Measurements from ENCODE around the gene SDC3.

The SDC3 gene

DNA sequence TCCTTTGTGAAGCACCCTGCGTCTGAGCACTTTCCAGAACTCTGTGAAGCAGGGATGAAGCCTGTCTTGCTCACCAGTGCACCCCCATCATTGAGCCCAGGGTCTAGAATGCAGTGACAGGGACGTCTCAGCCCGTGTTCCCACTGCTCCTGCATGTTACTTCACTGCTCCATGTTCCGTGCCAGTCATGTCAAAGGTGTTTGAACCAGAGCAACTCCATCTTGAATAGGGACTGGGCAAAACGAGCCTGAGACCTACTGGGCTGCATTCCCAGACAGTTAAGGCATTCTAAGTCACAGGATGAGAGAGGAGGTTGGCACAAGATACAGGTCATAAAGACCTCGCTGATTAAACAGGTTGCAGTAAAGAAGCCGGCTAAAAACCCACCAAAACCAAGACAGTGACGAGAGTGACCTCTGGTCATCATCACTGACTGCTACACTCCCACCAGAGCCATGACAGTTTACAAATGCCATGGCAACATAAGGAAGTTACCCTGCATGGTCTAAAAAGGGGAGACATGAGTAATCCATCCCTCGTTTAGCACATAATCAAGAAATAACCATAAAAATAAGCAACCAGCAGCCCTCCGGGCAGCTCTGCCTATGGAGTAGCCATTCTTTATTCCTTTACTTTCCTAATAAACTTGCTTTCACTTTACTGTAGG lies 63.2 kb downstream of the SDC3 start:
- no peak for DNase-seq

DNA sequence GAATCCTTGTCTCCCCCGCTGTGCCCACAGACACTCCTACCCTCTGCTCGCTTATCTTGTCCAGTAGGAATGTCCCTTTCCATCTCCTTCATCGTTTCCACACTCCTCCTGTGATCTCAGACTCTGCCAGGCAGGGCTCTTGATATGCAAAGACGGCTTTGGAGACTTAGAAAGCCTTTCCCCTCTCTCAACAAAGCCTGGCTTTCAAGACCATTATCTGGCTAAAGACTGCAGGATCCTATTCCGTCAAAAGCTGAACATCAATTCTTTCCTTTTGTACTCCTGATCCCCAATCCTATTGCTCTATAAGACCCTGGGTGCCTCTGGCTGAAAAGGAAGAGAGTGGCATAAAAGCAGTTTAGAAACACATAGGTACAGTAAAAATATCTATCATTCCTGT lies 63.9 kb downstream of the SDC3 start:
- DNase-seq = no peak

DNA sequence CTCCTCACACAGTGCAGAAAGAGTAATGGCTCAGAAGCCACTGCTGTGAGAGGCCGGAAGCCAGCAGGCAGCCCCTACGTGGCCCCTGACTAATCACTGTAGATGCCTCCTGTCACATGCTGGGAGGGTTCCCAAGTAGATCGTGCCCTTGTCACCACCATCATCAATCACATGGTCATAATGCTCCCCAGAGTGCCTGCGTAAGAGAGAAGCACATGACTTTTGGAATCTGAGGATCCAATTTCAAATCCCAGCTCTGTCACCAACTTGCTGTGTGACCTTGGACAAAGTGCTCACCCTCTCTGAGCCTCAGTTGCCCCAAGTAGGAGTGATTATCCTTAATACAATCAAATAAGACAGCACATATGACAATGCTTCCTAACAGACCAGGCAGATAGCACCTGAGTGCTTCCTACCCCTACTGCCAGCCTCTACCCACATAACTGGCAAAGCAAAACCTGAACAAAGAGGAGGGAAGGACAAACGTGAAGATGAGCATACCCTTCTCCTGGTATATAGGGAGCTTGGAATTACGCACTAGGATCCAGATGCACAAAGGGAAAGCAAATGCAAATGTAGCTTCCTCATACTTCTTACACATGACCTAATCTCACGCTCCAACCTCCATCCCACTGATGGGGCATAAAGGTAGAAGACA lies 65.7 kb downstream of the SDC3 start:
- no peak for DNase-seq

DNA sequence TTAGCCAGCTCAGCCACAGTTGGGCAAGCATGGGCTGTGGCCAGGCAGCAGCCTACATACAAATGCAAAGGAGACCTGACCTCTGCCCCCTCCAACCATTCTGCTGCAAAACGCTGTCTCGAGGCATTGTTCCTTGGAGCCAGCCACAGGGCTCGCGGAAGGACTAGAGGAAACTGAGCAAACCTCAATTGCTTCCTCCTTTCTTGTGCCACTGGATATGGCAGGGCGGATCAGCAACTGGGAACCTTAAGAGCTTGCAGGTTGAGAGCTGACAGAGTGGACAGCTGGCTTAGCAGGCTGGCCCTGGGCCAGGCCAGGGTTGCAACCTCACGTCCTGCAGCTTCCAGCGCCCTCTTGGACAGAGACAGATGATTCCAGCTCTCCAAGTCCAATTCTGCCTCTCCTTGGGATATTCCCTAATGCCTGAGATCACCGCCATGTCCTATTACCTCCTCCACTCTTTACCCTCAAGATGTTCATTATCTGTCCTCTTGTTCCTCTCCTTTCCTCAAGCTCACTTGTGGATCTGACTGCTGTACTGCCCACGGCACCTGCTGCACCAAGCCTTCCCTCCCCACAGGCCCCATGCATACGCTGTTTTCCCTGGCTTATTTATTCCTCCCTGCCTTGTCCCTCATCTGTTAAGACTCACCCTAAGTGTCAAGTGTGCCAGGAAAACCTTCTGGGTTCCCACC lies 67.5 kb downstream of the SDC3 start:
- no peak for DNase-seq

DNA sequence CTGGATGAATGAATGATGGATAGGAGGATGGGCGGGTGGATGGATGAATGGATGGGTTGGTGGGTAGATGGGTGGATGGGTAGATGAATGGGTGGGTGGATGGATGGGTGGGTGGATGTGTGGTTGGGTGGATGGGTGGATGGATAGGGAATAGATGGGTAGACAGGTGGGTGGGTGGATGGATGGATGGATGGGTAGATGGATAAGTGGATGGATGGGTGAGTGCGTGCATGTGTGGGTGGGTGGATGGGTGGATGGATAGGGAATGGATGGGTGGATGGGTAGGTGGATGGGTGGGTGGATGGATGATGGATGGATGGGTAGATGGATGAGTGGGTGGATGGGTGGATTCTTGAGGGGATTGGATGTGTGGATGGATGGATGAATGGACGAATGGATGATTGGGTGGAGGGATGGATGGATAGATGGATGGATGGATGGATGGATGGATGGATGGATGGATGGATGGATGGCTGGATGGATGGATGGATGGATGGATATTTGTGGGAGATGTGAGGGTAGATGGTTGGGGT lies 68.7 kb downstream of the SDC3 start:
- no peak for DNase-seq

DNA sequence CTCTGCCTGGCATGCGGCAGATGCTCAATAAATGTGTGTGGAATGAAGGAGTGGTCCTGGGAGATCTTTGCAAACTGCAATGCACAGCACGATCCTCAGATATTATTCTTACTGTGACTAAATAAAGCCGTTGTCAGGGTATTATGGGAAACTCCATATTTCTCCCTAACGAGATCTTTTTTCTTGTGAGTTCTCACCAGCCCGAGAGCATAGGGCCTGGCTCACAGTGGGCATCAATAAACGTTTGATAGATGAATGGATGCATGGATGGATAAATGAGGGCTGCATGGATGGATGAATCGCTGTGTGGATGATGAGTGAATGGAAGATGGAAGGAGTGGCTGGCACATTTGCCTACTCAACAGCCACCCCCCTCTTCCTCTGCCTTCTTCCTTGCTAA lies 69.6 kb downstream of the SDC3 start:
- DNase-seq = no peak

DNA sequence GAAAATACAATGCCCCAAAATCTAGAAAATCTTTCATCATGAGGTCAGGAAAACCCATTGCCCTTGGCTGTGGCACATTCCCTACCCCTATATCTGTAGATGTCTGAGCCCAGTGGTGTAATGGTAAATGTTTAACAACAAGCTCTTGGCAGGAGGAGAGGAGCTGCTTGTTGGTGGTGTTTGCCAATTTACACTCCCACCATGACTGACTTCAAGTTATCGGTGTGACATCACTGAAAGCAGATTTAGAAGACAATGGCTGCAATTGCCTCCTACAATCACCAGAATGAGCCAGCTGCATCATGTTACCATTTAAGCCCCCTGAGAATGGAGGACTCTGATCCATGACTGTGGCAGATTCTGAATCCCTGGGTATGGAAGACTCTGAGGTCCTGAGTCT lies 70.9 kb downstream of the SDC3 start:
- DNase-seq = no peak

DNA sequence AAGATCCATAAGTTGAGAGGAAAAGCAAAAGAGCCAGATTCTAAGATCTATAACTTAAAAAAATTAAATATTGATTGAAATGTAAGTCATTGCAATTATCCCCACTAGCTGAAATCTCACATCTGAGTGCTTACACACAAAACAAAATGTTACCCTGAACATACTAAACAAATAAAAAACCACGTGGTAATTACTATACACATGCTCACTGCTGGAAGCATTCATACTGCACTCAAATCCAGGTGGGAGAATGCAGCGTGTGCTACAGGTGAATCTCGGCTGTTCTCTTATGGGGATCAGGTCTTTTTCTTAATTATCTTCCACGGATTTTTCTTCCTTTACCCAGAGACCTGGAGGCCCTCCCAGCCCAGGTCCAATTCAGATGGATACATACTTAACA lies 74.3 kb downstream of the SDC3 start:
- DNase-seq = no peak

DNA sequence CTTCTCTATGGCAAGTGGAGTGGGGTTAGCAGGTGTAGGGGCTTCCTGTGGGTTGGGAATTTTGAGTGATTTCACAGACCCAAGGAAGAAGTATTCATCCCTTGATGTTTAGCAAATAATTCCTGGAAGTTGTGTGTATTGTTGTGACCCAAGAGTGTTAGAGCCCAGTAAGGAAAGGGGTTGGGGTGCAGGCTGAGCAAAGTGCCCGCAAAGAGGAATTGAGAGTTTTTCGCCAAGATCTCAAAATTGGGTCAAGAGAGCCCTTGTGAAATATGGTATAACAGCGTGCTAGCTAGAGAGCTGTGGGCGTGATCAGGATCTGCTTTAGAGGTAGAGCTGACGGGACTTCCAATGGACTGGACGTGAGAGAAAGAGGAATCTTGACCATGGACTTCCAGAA lies 78.0 kb downstream of the SDC3 start:
- DNase-seq = no peak

DNA sequence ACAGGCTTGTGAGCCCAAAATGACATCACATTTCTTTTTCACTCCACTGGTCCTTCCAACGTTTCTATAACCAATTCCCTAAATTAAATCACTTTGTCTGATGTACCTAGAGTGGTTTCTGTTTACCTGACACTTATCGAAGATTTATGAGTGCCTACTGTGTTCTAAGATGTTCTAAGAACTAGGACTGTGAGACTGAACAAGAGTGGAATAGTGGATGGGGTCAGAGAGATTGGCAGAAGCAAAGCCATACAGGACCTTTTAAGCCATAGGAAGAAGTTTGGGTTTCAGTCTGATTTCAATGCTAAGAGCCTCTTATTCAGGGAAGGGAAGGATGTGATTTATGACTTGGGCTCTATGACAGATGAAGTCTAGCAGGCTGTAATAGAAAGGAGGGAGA lies 78.7 kb downstream of the SDC3 start:
- no peak for DNase-seq

DNA sequence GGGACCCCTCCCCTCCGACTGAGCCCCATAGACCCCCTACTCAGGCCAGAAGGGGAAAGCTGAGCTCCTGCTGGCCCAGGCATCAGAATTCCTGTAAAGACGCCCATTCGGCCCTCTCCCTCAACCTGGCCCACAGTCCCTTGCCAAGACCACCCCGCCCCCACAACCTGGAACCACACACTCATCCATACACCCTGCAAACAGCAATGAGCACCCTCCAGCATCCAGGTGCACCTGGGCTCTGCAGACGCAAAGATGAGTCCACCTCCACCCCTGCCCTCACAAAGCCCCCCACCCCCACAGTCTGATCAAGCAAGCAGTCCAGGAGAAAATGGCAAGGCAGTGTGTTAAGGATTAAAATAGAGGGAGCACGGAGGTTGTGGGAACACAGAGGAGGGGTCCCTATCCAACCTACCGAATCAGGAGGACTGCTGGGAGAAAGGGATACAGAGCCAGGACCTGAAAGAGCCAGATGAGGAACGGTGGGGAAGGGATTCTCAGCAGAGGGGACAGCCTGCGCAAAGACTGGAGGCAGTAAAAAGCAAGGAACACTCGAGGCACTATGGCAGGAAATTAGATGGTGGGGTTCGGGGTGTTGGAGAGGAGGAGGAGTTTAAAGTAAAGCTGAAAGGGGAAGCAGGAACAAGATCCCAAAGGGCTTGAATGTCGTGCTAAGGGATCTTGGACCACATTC lies 83.7 kb downstream of the SDC3 start:
- no peak for DNase-seq

DNA sequence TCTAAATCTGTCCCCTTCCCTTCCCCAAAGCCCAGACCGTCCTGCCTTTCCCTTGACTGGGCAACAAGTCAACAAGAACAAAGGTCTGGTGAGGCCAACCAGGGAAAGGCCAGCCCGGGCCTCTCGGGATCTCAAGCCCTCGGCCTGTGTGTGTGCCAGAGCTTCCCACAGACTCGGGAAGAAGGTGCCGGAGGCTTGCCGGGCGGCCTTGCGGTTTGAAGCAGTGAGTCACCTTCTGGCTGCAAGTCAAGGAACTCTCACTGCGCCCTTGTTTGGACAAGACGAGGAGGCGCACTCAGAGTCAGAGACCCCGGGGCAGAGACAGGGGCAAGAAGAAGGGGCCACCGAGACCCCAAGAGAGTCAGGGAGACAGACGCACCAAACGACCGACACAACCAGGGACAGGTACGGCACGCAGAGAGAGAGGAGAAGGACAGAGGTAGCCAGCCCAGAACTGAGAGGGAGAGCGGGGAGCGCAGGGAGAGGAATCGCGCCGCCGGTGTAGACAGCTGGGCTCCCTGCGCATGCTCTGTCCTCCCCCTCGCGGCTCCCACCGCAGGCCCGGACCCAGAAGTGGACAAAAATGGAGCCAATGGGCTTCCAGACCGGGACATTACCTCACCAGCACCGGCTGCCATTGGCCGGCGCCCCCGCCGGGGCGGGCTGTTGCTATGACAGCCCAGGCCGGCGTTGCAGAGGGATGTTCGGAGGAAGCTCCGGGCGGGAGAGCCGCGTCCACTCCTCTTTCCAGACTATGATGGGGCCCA lies 84.4 kb downstream of the SDC3 start:
- DNase-seq = peak; percentile 33 to 34

DNA sequence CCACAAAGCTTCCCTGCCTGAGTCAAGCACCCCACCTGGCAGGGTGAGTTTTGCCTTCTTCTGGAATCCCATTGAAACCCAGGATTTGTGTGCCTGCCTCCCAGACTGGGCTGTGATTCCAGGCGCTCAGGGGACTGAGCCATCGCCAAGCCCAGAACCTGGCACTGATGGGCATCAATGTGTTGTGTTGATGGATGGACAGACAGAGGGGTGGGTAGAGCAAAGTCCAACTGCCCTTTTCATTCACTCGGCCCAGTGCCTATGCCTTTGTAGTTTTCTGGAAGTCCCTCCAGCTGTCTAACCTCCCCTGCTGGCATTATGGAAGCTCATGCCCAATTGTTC lies 85.0 kb downstream of the SDC3 start:
- DNase-seq = no peak

DNA sequence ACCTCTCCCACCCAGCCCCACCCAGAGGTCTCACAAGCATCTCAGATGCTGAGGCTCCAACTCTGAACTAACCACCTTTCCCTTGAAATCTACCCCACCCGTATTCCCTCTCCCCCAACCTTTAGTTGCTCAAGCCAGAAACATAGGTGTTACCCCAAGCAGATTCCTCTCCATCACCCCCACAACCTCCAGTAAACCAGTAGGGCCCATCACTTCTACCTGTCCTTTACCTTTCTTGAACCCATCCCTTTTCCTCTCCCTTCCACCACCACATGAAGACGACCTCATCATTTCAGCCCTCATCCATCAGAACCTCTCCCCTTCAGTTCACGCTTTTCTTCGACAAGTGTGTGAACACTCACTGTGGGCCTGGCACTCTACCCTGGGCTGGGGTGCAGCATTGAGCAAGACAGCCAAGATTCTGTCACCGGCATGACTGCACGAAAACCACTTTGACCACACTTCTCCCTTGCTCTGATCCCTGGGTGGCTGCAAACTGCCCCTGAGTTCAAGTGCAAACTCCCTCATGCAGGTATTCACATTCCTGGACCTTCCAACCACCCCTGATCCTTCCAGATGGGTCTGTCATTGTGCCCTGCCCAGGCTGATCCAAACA lies 85.5 kb downstream of the SDC3 start:
- no peak for DNase-seq

DNA sequence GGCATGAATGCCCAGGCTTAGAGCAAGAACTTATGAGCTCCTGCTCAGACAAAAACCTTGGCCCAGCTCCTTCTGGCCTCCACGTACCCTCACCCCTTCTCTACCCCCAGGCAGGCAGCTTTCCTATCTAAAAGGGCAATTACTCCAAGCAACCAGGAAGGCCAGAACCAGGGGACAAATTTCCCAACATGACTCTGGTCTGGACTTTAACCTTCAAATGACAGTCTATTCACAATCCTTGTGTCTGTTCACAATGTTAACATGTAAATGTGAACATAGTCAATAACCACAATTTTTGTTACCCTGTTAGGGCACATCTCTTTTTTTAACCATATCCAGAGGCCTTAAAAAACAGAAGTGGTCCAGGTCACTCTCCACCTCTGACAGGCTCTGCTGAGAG lies 86.6 kb downstream of the SDC3 start:
- no peak for DNase-seq

DNA sequence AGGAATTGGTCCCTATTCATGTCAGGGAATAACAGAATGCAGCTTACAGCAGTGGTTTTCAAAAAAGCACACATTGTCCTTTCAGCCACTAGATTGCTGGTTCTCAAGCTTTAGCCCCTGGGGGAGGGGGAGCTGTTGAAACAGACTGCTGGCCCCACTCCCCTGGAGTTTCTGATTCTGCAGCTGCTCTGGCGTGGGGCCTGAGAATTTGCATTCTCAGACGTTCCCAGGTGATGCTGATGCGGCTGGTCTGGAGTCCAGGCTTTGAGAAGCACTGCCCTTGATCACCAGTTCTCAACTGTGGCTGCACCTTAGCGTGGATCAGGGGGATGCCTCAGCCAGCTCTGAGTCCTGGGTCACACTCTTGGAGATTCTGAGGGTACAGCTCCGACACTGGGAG lies 88.3 kb downstream of the SDC3 start:
- no peak for DNase-seq

Data from activated CD4-positive, alpha-beta T cell treated with anti-CD3 and anti-CD28 coated beads, Interleukin-2, amount 50 U/mL, for 4 hours (primary cell).